GM11168 (cell line): Measurements from ENCODE around the gene RNF121.
"Not testable (repeated sequence)": the region's sequence is repeated elsewhere in the genome, so short reads cannot be mapped to it uniquely, and the experiment has no call there.

Experiments used
- in situ Hi-C: fragments of 300-500 bp; cut with MboI; formaldehyde crosslinking; loops from one replicate; pipeline ENCODE4 v1.12.0; 2022; ENCODE audit warnings: low sequenced_read_pairs; ENCODE audit not compliant: unreplicated experiment

The RNF121 gene

DNA sequence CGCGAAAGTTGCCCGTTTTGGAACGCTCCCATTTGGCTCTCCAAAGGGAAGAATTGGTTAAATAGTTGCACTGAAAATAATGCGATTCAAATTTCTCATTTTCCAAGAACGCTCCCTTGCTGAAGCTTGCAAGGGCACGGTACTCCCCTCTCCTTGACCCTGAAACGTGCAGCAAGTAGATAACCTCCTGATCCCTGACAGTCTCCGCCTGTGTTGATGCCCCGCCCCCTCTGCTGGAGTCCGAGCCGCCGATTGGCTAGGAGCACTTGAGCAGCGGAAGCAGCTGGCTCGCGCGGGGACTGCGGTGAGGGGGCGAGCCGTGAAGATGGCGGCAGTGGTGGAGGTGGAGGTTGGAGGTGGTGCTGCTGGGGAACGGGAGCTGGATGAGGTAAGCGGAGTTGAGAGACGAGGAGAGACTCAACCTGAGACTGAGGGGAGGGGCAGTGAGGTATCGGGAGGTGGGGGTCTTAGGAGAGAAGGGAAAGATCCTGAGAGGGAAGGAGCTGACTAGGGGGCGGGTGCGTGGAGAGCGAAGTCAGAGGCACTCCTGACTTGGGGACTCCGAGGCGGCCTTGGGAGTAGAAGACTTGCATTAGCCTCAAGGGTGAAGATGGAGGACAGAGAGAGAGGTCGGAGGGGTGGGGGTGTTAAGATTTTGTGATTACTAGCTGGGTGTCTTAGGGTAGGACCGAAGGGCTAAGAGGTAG, at the start of gene RNF121:
Gene RNF121 (plus strand): TSS at position 310 of the 707 bp plus-strand sequence. CDS start 16 bp downstream, at position 326.
- in situ Hi-C loops: no loop called here

DNA sequence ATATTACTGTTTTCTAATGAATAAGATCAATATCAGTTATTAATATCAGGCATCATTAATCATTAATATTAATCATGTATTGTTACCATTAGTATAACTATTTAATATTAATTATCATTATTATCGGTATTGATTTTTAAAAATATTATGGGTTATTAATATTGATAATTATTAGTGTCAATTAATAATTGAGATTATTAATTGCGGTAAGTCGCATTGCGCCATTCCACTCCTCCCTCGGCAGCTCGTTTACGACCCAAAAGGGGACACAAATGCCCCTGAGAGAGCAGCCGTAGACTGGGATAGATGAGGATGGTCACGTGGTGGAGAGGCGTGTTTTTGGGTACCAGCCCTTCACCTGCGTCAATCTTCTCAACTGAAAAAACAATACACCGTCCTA, 43.0 kb upstream of the RNF121 start:
- in situ Hi-C loops: not testable (repeated sequence)

DNA sequence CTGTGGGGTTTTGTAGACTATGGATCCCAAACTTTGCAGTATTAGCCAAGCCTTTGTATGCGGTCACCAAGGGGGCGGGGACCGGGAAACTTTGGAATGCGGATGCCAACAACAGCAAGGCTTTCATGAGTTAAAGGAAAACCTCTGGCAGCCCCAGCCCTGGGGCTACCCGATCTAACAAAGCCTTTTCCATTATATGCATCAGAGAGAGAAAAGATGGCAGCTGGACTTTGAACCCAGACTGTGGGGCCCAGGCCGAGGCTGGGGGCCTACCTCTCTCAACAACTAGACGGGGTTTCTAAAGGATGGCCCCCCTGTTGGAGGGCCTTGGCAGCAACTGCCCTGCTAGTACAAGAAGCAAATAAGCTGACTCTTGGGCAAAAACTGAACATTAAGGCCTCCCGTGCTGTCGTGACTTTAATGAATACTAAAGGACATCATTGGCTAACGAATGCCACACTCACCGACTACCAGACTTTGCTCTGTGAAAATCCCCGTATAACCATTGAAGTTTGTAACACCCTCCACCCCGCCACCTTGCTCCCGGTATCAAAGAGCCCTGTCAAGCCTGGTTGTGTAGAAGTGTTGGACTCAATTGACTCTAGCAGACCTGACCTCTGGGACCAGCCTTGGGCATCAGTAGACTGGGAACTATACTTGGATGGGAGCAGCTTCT, 40.4 kb upstream of the RNF121 start:
- in situ Hi-C loops: not testable (repeated sequence)

DNA sequence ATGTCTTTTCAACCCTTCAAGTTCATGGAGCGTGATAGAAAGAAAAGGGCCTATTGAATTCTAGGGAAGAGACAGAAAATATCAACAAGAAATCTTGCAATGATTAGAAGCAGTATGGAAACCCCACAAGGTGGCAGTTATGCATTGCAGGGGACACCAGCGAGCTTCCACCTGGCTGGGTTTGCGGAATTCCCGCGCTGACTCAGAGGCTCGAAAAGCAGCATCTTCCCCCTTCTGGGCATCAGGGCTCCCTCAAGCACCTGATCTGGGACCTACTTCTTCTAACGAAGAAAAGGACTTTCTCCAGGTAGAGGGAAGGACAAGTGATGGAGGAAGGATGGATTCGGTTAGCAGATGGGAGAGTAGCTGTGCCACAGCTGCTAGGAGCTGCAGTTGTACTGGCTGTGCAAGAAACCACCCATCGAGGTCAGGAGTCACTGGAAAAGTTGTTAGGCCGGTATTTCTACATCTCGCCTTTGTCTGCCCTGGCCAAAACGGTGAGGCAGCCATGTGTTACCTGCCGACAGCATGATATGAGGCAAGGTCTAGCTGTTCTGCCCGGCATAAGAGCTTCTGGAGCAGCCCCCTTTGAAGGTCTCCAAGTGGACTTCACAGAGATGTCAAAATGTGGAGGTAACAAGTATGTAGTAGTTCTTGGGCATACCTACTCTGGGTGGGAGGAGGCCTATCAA, 39.5 kb upstream of the RNF121 start:
- in situ Hi-C loops: not testable (repeated sequence)

DNA sequence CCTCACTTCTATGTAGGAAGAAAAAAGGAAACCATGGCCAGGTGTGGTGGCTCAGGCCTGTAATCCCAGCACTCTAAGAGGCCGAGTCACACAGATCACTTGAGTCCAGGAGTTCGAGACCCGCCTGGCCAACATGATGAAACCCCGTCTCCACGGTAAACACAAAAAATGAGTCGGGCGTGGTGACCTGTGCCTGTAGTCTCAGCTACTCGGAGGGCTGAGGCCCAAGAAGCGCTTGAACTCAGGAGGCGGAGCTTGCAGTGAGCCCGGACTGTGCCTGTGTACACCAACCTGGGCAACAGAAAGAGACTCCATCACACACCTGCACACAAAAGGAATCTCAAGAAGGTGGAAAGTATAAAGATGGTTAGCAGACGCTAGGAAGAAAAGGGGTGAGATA, 32.9 kb upstream of the RNF121 start:
- in situ Hi-C loops: no loop called here

DNA sequence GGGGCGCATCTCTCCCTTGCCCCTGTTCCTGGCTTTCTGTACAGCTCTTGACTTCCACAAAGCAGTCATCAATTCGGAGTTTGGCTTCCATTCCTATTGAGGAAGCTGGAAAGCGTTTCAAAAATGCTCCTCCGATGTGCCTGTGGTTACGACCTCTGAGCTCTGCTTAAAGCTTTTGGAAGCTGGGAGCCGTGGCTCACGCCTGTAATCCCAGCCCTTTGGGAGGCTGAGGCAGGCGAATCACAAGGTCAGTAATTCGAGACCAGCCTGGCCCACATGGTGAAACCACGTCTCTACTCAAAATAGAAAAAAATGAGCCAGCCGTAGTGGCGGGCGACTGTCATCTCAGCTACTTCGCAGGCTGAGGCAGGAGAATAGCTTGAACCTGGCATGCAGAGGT, 27.7 kb upstream of the RNF121 start:
- in situ Hi-C loops: not testable (repeated sequence)

DNA sequence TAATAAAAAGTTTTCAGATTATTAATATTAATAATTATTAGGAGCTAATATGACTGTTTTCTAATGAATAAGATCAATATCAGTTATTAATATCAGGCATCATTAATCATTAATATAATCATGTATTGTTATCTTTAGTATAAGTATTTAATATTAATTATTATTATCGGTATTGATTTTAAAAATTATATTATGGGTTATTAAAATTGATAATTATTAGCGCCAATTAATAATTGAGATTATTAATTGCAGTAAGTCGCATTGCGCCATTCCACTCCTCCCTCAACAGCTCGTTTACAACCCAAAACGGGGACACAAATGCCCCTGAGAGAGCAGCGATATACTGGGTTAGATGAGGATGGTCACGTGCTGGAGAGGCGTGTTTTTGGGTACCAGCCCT, 20.6 kb upstream of the RNF121 start:
- in situ Hi-C loops: no loop called here

DNA sequence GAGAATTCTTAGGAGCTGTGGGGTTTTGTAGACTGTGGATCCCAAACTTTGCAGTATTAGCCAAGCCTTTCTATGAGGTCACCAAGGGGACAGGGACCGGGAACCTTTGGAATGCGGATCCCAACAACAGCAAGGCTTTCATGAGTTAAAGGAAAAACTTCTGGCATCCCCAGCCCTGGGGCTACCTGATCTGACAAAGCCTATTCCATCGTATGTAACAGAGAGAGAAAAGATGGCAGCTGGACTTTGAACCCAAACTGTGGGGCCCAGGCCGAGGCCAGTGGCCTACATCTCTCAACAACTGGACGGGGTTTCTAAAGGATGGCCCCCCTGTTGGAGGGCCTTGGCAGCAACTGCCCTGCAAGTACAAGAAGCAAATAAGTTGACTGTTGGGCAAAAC, 18.1 kb upstream of the RNF121 start:
- in situ Hi-C loops: not testable (repeated sequence)

DNA sequence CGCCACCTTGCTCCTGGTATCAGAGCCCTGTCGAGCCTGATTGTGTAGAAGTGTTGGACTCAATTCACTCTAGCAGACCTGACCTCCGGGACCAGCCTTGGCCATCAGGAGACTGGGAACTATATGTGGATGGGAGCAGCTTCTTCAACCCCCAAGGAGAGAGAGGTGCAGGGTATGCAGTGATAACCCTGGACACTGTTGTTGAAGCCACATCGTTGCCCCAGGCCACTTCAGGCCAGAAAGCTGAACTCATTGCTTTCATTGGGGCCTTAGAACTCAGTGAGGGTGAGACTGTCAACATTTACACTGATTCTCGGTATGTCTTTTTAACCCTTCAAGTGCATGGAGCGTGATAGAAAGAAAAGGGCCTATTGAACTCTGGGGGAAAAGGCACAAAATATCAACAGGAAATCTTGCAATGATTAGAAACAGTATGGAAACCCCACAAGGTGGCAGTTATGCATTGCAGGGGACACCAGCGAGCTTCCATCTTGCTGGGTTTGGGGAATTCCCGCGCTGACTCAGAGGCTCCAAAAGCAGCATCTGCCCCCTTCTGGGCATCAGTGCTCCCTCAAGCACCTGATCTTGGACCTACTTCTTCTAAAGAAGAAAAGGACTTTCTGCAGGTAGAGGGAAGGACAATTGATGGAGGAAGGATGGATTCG, 17.4 kb upstream of the RNF121 start:
- in situ Hi-C loops: not testable (repeated sequence)

DNA sequence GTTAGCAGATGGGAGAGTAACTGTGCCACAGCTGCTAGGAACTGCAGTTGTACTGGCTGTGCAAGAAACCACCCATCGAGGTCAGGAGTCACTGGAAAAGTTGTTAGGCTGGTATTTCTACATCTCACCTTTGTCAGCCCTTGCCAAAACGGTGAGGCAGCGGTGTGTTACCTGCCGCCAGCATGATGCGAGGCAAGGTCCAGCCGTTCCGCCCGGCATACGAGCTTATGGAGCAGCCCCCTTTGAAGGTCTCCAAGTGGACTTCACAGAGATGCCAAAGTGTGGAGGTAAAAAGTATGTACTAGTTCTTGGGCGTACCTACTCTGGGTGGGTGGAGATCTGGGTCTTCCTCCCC, 16.9 kb upstream of the RNF121 start:
- in situ Hi-C loops: not testable (repeated sequence)

DNA sequence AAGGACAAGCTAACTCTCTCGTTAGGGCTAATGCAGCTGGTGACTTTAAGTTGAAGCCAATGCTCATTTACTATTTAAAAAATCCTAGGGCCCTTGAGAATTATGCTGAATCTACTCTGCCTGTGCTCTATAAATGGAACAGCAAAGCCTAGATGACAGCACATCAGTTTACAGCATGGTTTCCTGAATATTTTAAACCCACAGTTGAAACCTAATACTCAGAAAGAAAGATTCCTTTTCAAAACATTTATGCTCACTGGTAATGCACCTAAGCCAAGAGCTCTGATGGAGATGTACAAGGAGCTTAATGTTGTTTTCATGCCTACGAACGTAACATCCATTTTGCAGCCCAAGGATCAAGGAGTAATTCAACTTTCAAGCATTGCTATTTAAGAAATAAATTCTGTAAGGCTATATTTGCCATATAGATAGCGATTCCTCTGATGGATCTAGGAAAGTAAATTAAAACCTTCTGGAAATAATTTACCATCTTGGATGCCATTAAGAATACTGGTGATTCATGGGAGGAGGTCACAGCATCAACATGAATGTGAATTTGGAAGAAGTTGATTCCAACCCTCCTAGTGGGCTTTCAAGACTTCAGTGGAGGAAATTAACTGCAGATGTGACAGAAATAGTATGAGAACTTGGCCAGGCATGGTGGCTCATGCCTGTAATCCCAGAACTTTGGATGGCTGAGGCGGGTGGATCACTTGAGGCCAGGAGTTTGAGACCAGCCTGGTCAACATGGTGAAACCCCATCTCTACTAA, 14.9 kb upstream of the RNF121 start:
- in situ Hi-C loops: no loop called here

DNA sequence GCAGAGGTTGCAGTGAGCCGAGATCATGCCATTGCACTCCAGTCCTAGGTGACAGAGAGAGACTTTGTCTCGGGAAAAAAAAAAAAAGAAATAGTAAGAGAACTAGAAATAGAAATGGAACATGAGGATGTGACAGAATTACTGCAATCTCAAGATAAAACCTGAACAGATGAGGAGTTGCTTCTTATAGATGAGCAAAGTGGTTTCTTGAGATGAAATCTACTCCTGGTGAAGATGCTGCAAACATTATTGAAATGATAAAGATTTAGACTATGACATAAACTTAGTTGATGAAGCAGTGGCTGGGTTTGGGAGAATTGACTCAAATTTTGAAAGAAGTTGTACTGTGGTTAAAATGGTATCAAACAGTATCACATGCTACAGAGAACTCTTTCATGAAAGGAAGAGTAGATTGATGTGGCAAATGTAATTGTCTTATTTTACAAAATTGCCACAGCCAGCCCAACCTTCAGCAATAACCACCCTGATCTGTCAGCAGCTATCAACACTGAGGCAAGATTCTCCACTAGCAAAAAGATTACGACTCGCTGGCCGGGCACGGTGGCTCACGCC, 14.1 kb upstream of the RNF121 start:
- in situ Hi-C loops: no loop called here

DNA sequence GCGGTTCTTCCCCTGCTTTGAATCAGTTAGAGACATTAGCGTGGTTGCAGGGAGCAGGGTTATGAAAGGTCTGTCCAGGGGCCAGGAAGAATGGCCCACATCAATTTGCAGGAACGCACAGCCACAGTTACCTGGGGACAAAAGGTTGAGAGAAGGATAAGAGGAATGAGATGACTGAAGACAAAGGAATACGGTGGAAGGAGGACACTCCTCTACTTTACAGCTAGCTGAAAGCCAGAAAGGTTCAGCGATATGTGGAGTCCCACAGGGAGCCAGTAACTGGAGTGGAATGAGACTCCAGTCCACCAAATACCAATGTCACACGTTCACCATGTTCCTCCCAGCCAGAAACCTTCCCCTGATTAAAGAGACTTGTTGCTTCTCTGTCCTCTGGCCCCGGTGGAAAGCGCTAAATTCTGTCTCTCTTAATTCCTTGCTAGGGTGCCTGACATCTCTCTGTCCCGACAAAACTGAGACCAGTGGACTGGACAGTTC, 11.2 kb upstream of the RNF121 start:
- in situ Hi-C loops: no loop called here

DNA sequence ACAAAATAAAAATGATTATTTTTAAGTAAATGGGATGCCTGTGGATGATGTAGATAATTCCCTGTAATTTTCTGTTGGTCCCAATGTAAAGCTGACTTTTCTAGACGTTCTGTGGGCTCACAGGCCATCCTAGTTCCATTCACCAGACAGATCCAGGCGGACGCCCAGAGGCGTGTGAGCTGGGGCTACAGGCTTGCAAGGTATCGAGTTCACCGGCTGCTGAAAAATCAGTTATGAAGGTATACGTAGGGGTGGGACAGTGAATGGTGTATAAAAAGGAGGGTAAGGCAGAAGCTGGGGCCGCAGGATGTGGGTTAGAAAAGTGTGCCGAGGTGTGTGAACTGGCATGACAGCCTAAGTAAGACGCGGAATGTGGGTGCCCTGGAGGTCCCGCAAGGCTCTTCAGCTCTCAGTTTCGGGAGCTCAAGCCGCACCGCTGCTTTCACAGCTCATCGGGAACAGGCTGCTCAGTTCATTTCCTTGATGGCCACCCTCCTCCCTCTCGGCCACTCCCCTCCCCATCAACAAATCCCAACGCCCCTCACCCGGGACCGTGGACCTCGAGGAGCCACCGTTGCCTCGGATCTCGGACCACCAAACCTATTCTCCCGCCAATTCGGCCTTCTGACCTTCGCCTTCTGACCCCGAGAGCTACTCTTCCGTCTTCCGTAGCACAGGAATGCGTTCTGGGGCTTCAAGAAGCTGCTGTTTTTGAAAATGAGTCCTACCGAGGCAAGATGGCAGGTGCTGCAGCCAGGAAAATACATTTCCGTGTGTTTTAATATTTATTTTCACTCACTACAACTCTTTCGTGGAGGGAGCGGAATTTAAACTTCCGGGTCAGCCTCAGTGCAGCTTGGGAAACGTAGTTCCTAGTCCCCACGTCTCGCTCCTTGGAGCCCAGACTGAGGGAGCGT, 768 bp upstream of the RNF121 start, which contains the start of gene XNDC1N:
Gene XNDC1N (minus strand): TSS at position 775 of the 917 bp plus-strand sequence. CDS start 5,241 bp downstream, outside the sequence.
- in situ Hi-C loops: no loop called here

DNA sequence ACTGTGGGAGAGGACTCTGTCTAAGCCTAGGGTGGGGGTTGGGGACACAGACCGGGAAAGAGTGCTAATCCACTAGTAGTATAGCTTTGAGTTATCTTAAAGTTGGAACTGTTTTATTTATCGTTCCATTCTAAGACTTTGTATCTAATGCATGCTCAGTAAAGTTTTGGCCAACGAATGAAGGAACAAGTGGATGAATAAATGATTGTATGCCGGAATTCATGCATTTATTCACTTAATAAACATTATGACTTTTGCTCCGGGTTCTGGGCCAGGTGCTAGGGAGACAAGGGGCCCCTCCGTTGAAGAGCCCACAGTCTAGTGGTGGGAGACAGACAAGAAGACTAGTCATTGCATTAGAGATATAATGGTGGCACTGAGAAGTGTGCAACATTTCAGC, 645 bp downstream of the RNF121 start:
- in situ Hi-C loops: no loop called here

DNA sequence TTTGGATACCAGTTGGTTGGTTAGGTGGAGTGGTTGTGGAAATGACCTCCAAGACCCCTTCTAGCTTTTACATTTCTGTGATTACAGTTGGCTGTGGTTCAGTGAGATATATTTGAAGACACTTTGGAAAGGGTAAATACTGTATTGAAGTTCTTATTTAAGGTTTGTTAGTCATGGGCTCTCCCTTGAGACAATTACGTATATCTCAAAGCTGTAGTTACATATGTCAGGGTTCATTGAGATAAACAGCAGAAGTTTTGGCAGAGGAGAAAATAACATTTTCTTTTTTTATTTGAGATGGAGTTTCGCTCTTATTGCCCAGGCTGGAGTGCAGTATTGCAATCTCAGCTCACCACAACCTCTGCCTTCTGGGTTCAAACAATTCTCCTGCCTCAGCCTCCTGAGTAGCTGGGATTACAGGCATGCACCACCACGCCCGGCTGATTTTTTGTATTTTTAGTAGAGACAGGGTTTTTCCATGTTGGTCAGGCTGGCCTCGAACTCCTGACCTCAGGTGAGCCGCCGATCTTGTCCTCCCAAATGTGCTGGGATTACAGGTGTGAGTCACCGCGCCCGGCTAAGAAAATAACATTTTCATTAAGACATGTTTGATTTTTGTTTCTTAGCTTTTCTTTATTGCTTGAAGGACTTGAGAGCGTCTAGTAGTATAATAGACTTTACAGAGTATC, 1.9 kb downstream of the RNF121 start:
- in situ Hi-C loops: no loop called here

DNA sequence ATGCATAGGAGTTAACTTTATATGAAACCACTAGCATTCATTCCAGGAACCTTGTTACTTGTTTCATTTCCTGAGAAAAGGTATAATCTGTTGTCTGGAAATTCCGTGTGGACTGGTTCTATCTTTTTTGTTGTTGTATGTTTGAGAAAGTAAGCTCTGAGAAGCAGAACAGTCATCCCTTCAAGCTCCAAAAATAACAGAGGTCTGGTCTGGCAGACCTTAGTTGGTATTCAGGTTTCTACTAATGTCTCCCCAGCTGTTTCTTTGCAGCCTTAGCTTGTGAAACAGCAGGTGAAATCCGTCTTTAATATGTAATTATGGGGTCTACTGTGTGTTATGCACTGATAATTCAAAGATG, 2.4 kb downstream of the RNF121 start:
- in situ Hi-C loops: no loop called here
